CD4-positive, alpha-beta T cell treated with Interleukin-17A for 4 hours (primary cell): ENCODE results near the gene GALNS.

Experiments used
- DNase-seq: peaks from one replicate; pipeline ENCODE4 v3.0.0-alpha.2; 2020; ENCODE audit warnings: mixed read lengths

GALNS gene

GRCh38 chr16:88814144-88814502, 42.6 kb downstream of the GALNS start:
- DNase-seq, result no peak

- DNase-seq, result no peak
These were observed 43.2 kb downstream of the GALNS start for GRCh38 chr16:88813269-88814143.

- no peak for DNase-seq
These were observed 44.1 kb downstream of the GALNS start for GRCh38 chr16:88812513-88813268.

- DNase-seq, result peak; percentile 97
These were observed 44.8 kb downstream of the GALNS start, which contains the start of gene APRT for GRCh38 chr16:88811769-88812512. Gene APRT, minus strand, starts transcription at chr16:88811928. Its CDS starts 29 bp downstream, at chr16:88811899.

- peak; percentile 71 for DNase-seq
These were observed 45.6 kb downstream of the GALNS start for GRCh38 chr16:88810912-88811768.

GRCh38 chr16:88810166-88810911, 46.4 kb downstream of the GALNS start:
- no peak for DNase-seq

GRCh38 chr16:88809676-88810165, 47.0 kb downstream of the GALNS start:
- no peak for DNase-seq

GRCh38 chr16:88809068-88809675, 47.6 kb downstream of the GALNS start:
- DNase-seq, result no peak

- DNase-seq, result no peak
These were observed 48.9 kb downstream of the GALNS start for GRCh38 chr16:88807626-88808453.

GRCh38 chr16:88807142-88807625, 49.6 kb downstream of the GALNS start:
- no peak for DNase-seq

GRCh38 chr16:88806491-88807111, 50.1 kb downstream of the GALNS start:
- DNase-seq, result no peak

GRCh38 chr16:88805887-88806393, 50.8 kb downstream of the GALNS start:
- DNase-seq, result no peak

GRCh38 chr16:88805340-88805715, 51.4 kb downstream of the GALNS start:
- DNase-seq, result no peak

GRCh38 chr16:88804552-88805339, 52.0 kb downstream of the GALNS start:
- peak; percentile 38 for DNase-seq

- no peak for DNase-seq
These were observed 52.6 kb downstream of the GALNS start for GRCh38 chr16:88804173-88804551.

GRCh38 chr16:88803264-88803987, 53.3 kb downstream of the GALNS start, which contains the start of gene CDT1:
Gene CDT1, plus strand, starts transcription at chr16:88803789. Its CDS starts 43 bp downstream, at chr16:88803832.
- DNase-seq, result peak; percentile 92

- DNase-seq, result no peak
These were observed 56.5 kb downstream of the GALNS start for GRCh38 chr16:88800277-88800592.
